PC-9 (cell line): Measurements from ENCODE around the gene RFTN2.

Source experiments
- EZH2 ChIP-seq: fragments of 200-600 bp; sonication (generic); IDR thresholded peaks from 2 replicates; pipeline ENCODE4 v1.8.0; 2017; ENCODE audit warnings: antibody characterized with exemption, low read depth
- TF ChIP-seq, protein P1 (sequence below): fragments of 200-600 bp; sonication (generic); conservative IDR thresholded peaks from 2 replicates; pipeline ENCODE4 v1.6.1; 2017; ENCODE audit warnings: mixed run types, antibody characterized with exemption, mild to moderate bottlenecking, moderate library complexity

- TF ChIP-seq, protein P1, sequence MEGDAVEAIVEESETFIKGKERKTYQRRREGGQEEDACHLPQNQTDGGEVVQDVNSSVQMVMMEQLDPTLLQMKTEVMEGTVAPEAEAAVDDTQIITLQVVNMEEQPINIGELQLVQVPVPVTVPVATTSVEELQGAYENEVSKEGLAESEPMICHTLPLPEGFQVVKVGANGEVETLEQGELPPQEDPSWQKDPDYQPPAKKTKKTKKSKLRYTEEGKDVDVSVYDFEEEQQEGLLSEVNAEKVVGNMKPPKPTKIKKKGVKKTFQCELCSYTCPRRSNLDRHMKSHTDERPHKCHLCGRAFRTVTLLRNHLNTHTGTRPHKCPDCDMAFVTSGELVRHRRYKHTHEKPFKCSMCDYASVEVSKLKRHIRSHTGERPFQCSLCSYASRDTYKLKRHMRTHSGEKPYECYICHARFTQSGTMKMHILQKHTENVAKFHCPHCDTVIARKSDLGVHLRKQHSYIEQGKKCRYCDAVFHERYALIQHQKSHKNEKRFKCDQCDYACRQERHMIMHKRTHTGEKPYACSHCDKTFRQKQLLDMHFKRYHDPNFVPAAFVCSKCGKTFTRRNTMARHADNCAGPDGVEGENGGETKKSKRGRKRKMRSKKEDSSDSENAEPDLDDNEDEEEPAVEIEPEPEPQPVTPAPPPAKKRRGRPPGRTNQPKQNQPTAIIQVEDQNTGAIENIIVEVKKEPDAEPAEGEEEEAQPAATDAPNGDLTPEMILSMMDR = no peak
- no peak for TF ChIP-seq EZH2
Measured at GRCh38 chr2:197661626-197662025, 13.8 kb downstream of the RFTN2 start.
